HEK293 (cell line): ENCODE measurements around the gene ZNF10.

Experiments
- AEBP2 ChIP-seq: fragments of 450-650 bp; formaldehyde crosslinking; IDR thresholded peaks from 2 replicates; pipeline ENCODE4 v1.5.1; 2016; ENCODE audit warnings: missing biosample characterization, missing genetic modification characterization, borderline replicate concordance
- BCL11A ChIP-seq: fragments of 450-650 bp; formaldehyde crosslinking; IDR thresholded peaks from 2 replicates; pipeline ENCODE4 v1.5.1; 2016; ENCODE audit warnings: low read depth, missing biosample characterization, missing genetic modification characterization
- HOXC10 ChIP-seq: sonication (generic); formaldehyde crosslinking; IDR thresholded peaks from 2 replicates; pipeline ENCODE4 v1.8.1; 2023; ENCODE audit warnings: mild to moderate bottlenecking, missing genetic modification reagents
- MZF1 ChIP-seq: fragments of 450-650 bp; formaldehyde crosslinking; IDR thresholded peaks from 2 replicates; pipeline ENCODE4 v1.5.1; 2017; ENCODE audit warnings: missing biosample characterization, missing genetic modification characterization, borderline replicate concordance
- PRDM1 ChIP-seq: fragments of 450-650 bp; formaldehyde crosslinking; IDR thresholded peaks from 2 replicates; pipeline ENCODE4; 2016; ENCODE audit warnings: missing biosample characterization, missing genetic modification characterization
- TCF7L2 ChIP-seq: IDR thresholded peaks from 2 replicates; pipeline ENCODE4 v1.6.1; 2011; ENCODE audit warnings: low read depth, mild to moderate bottlenecking, inconsistent platforms, low read length, moderate library complexity, borderline replicate concordance
- WT1 ChIP-seq: fragments of 450-650 bp; formaldehyde crosslinking; IDR thresholded peaks from 2 replicates; pipeline ENCODE4 v1.5.1; 2016; ENCODE audit warnings: missing biosample characterization, missing genetic modification characterization
- YY1 ChIP-seq: fragments of 450-650 bp; formaldehyde crosslinking; IDR thresholded peaks from 2 replicates; pipeline ENCODE4 v1.5.1; 2018; ENCODE audit warnings: missing biosample characterization, missing genetic modification characterization
- ZBTB1 ChIP-seq: fragments of 450-650 bp; formaldehyde crosslinking; IDR thresholded peaks from 2 replicates; pipeline ENCODE4 v1.5.1; 2016; ENCODE audit warnings: missing biosample characterization, missing genetic modification characterization
- ZBTB17 ChIP-seq: fragments of 450-650 bp; formaldehyde crosslinking; IDR thresholded peaks from 2 replicates; pipeline ENCODE4 v1.5.1; 2016; ENCODE audit warnings: missing biosample characterization, missing genetic modification characterization
- ZBTB44 ChIP-seq: fragments of 450-650 bp; IDR thresholded peaks from 2 replicates; pipeline ENCODE4 v1.5.1; 2018; ENCODE audit warnings: missing biosample characterization, mild to moderate bottlenecking, missing genetic modification characterization
- ZBTB8A ChIP-seq: fragments of 450-650 bp; formaldehyde crosslinking; IDR thresholded peaks from 2 replicates; pipeline ENCODE4 v1.5.1; 2016; ENCODE audit warnings: missing biosample characterization, missing genetic modification characterization
- ZNF10 ChIP-seq: fragments of 450-650 bp; formaldehyde crosslinking; IDR thresholded peaks from 2 replicates; pipeline ENCODE4 v1.5.1; 2017; ENCODE audit warnings: missing biosample characterization, missing genetic modification characterization
- ZNF169 ChIP-seq: fragments of 450-650 bp; formaldehyde crosslinking; IDR thresholded peaks from 2 replicates; pipeline ENCODE4 v1.5.1; 2016; ENCODE audit warnings: missing biosample characterization, missing genetic modification characterization
- ZNF221 ChIP-seq: fragments of 450-650 bp; formaldehyde crosslinking; IDR thresholded peaks from 2 replicates; pipeline ENCODE4 v1.5.1; 2017; ENCODE audit warnings: missing biosample characterization, missing genetic modification characterization, borderline replicate concordance
- ZNF266 ChIP-seq: fragments of 450-650 bp; formaldehyde crosslinking; IDR thresholded peaks from 2 replicates; pipeline ENCODE4 v1.5.1; 2016; ENCODE audit warnings: missing biosample characterization, missing genetic modification characterization, low read depth
- ZNF341 ChIP-seq: fragments of 450-650 bp; formaldehyde crosslinking; IDR thresholded peaks from 2 replicates; pipeline ENCODE4; 2016; ENCODE audit warnings: low read depth, missing biosample characterization, missing genetic modification characterization
- ZNF350 ChIP-seq: fragments of 450-650 bp; formaldehyde crosslinking; IDR thresholded peaks from 2 replicates; pipeline ENCODE4 v1.5.0; 2017; ENCODE audit warnings: missing biosample characterization, mild to moderate bottlenecking, missing genetic modification characterization
- ZNF37A ChIP-seq: fragments of 450-650 bp; IDR thresholded peaks from 2 replicates; pipeline ENCODE4 v1.5.1; 2018; ENCODE audit warnings: missing biosample characterization, missing genetic modification characterization
- ZNF404 ChIP-seq: fragments of 450-650 bp; formaldehyde crosslinking; IDR thresholded peaks from 2 replicates; pipeline ENCODE4 v1.5.1; 2017; ENCODE audit warnings: missing biosample characterization, missing genetic modification characterization
- ZNF426 ChIP-seq: fragments of 450-650 bp; formaldehyde crosslinking; IDR thresholded peaks from 2 replicates; pipeline ENCODE4 v1.5.1; 2017; ENCODE audit warnings: missing biosample characterization, missing genetic modification characterization, mild to moderate bottlenecking, inconsistent platforms, moderate library complexity
- ZNF488 ChIP-seq: fragments of 450-650 bp; formaldehyde crosslinking; IDR thresholded peaks from 2 replicates; pipeline ENCODE4 v1.5.1; 2016; ENCODE audit warnings: missing biosample characterization, missing genetic modification characterization
- ZNF514 ChIP-seq: fragments of 450-650 bp; formaldehyde crosslinking; IDR thresholded peaks from 2 replicates; pipeline ENCODE4 v1.5.1; 2016; ENCODE audit warnings: missing biosample characterization, missing genetic modification characterization
- ZNF571 ChIP-seq: fragments of 450-650 bp; formaldehyde crosslinking; IDR thresholded peaks from 2 replicates; pipeline ENCODE4 v1.5.0; 2017; ENCODE audit warnings: missing biosample characterization, missing genetic modification characterization
- ZNF585B ChIP-seq: fragments of 450-650 bp; formaldehyde crosslinking; IDR thresholded peaks from 2 replicates; pipeline ENCODE4 v1.5.1; 2016; ENCODE audit warnings: missing biosample characterization, missing genetic modification characterization
- ZNF610 ChIP-seq: fragments of 450-650 bp; formaldehyde crosslinking; IDR thresholded peaks from 2 replicates; pipeline ENCODE4 v1.5.1; 2016; ENCODE audit warnings: missing biosample characterization, missing genetic modification characterization, borderline replicate concordance
- ZNF707 ChIP-seq: fragments of 450-650 bp; formaldehyde crosslinking; IDR thresholded peaks from 2 replicates; pipeline ENCODE4 v1.5.1; 2016; ENCODE audit warnings: missing biosample characterization, missing genetic modification characterization
- ZNF837 ChIP-seq: fragments of 450-650 bp; formaldehyde crosslinking; IDR thresholded peaks from 2 replicates; pipeline ENCODE4 v1.5.1; 2016; ENCODE audit warnings: missing biosample characterization, missing genetic modification characterization
- ZSCAN16 ChIP-seq: fragments of 450-650 bp; formaldehyde crosslinking; IDR thresholded peaks from 2 replicates; pipeline ENCODE4 v1.5.1; 2016; ENCODE audit warnings: missing biosample characterization, missing genetic modification characterization
- TF ChIP-seq, protein P1 (sequence below): fragments of 450-650 bp; formaldehyde crosslinking; IDR thresholded peaks from 2 replicates; pipeline ENCODE4 v1.5.1; 2016; ENCODE audit warnings: missing biosample characterization, missing genetic modification characterization
- TF ChIP-seq, protein P2 (sequence below): fragments of 450-650 bp; formaldehyde crosslinking; conservative IDR thresholded peaks from 2 replicates; pipeline ENCODE4 v1.5.1; 2016; ENCODE audit warnings: low read depth, missing biosample characterization, missing genetic modification characterization

The ZNF10 gene

DNA sequence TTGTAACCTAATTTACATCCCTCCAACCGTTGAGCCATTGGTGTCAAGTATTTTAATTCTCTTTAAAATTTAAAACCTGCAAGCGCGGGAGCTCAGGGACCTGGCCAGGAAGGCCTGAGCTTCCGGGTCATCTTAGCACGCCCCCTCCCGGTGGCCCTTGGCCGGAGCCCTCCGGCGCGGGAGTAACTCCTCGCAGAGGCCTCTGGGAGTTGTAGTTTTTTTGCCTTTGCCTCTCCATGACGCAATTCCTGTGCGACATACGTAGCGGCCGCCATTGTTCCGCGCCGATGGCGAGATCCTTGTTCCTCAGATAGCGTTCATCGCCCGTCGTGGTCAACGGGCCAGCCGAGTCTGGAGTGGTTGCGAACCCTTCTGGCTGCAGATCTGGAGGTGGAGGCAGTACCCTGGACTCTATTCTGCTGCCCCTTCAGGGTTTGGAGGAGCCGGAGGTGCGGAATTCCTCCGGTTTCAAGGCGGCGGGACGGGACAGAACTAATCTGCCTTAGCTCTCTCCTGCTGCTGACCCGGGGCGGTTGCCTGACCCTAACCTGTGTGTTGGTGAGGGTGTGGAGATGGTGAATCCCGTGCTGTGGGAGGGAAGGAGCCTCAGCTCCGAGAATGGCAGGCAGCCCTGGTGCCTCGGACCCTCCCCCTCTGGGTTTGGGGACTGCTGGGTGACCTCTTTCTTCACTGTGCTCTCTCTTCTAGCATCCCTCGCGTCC, 51.0 kb downstream of the ZNF10 start, which contains the start of gene ZNF268 (continued):
- TF ChIP-seq PRDM1 (tag by site-specific recombination) (no peak), YY1 (tag by site-specific recombination) (peak; percentile 98), ZNF514 (tag by site-specific recombination) (no peak), TCF7L2 (no peak), HOXC10 (CRISPR knock-in tag) (no peak), MZF1 (tag by site-specific recombination) (no peak), WT1 (no peak; the same call in 1 of the 2 replicates), ZNF10 (tag by site-specific recombination) (no peak), ZNF610 (tag by site-specific recombination) (no peak), AEBP2 (tag by site-specific recombination) (no peak), ZNF404 (tag by site-specific recombination) (no peak), ZNF707 (tag by site-specific recombination) (no peak), ZNF221 (tag by site-specific recombination) (no peak), BCL11A (tag by site-specific recombination) (peak; percentile 54; the same call in 1 of the 2 replicates), ZNF571 (tag by site-specific recombination) (no peak), ZNF37A (0 out of 2 replicates have a peak, but pooled peaks have one; percentile 7), ZBTB44 (peak; percentile 51; the same call in 1 of the 2 replicates), ZNF266 (no peak), ZNF169 (no peak), ZNF341 (tag by site-specific recombination) (no peak), ZNF426 (no peak), ZNF488 (no peak), ZNF350 (tag by site-specific recombination) (peak; percentile 53; the same call in 1 of the 2 replicates), ZNF837 (tag by site-specific recombination) (no peak), ZSCAN16 (tag by site-specific recombination) (no peak), ZBTB8A (peak; percentile 62), ZNF585B (no peak), ZBTB17 (tag by site-specific recombination) (peak; percentile 95), ZBTB1 (tag by site-specific recombination) (no peak)
- TF ChIP-seq, protein P1, sequence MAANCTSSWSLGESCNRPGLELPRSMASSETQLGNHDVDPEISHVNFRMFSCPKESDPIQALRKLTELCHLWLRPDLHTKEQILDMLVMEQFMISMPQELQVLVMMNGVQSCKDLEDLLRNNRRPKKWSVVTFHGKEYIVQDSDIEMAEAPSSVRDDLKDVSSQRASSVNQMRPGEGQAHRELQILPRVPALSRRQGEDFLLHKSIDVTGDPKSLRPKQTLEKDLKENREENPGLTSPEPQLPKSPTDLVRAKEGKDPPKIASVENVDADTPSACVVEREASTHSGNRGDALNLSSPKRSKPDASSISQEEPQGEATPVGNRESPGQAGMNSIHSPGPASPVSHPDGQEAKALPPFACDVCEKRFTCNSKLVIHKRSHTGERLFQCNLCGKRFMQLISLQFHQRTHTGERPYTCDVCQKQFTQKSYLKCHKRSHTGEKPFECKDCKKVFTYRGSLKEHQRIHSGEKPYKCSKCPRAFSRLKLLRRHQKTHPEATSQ (tag by site-specific recombination): no peak
- TF ChIP-seq, protein P2, sequence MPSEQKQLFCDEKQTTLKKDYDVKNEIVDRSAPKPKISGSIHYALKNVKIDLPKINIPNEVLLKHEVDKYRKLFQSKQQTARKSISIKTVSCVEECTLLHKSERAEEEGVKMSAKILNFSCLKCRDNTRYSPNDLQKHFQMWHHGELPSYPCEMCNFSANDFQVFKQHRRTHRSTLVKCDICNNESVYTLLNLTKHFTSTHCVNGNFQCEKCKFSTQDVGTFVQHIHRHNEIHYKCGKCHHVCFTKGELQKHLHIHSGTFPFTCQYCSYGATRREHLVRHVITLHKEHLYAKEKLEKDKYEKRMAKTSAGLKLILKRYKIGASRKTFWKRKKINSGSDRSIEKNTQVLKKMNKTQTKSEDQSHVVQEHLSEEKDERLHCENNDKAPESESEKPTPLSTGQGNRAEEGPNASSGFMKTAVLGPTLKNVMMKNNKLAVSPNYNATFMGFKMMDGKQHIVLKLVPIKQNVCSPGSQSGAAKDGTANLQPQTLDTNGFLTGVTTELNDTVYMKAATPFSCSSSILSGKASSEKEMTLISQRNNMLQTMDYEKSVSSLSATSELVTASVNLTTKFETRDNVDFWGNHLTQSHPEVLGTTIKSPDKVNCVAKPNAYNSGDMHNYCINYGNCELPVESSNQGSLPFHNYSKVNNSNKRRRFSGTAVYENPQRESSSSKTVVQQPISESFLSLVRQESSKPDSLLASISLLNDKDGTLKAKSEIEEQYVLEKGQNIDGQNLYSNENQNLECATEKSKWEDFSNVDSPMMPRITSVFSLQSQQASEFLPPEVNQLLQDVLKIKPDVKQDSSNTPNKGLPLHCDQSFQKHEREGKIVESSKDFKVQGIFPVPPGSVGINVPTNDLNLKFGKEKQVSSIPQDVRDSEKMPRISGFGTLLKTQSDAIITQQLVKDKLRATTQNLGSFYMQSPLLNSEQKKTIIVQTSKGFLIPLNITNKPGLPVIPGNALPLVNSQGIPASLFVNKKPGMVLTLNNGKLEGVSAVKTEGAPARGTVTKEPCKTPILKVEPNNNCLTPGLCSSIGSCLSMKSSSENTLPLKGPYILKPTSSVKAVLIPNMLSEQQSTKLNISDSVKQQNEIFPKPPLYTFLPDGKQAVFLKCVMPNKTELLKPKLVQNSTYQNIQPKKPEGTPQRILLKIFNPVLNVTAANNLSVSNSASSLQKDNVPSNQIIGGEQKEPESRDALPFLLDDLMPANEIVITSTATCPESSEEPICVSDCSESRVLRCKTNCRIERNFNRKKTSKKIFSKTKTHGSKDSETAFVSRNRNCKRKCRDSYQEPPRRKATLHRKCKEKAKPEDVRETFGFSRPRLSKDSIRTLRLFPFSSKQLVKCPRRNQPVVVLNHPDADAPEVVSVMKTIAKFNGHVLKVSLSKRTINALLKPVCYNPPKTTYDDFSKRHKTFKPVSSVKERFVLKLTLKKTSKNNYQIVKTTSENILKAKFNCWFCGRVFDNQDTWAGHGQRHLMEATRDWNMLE (tag by site-specific recombination): peak; percentile 99
